Uterus (tissue), 2 donors: ENCODE measurements around the gene ZNF497.

ENCODE experiments used
- POLR2A ChIP-seq, 2 donors: fragments of 450-650 bp; IDR thresholded peaks; one replicate each; pipeline ENCODE4 v1.6.1; 2016; ENCODE audit warnings: antibody characterized with exemption in 2 of 2, mild to moderate bottlenecking in 1 of 2, moderate library complexity in 1 of 2
- TF ChIP-seq, protein P1 (sequence below), 4 experiments: fragments of 200-600 bp in 2 of 4; fragments of 450-650 bp in 2 of 4; sonication (generic) in 2 of 4; IDR thresholded peaks; one replicate each; pipeline ENCODE4 v1.5.1; 2016 to 2019; ENCODE audit warnings: antibody characterized with exemption in 4 of 4, mild to moderate bottlenecking in 2 of 4, moderate library complexity in 1 of 4

DNA sequence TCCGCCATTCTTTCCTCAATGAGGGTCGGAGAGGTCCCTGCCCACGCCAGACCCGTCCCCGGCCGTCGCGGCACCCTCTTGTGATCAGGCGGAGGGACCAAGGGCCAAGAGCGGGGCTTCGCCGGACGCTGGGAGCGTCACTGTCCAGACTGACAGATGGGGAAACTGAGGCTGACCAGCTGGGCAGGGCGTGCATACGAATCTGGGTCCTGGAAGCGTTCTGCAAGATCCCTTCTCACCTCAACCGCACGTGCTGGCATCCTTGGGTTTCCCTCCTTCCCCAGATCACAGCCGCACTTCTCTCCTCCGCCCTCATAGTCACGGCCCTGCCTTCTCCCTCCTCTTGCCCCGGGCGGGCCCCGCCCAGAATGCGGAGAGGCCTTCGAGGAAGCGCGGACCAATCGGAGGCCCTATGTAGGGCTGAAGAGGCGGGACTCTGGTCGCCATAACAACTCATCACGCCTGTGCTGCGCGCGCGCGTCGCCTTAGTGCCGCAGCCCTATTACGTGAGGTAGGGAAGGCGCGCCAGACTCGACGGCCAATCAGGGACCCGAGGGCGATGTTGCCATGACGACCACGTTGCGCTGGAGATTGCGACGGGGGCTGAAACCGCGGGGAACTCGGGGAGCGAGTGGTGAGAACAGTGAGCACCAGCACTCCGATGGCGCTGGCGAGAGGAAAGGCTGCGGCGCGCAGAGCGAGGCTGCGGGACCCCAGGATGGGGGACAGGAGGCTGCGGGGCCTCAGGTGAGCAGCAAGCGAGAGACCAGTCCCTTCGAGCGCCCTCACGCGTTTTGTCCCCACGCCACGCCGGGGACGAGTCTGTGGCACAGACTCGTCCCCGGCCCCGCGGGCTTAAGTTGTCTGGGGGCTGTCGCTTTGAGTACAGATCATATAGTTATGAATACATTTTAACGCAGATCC, 38.6 kb upstream of the ZNF497 start:
- TF ChIP-seq POLR2A (IDR thresholded peaks at IDR 0.05), result peak; percentile 38 to 59
- TF ChIP-seq, protein P1, sequence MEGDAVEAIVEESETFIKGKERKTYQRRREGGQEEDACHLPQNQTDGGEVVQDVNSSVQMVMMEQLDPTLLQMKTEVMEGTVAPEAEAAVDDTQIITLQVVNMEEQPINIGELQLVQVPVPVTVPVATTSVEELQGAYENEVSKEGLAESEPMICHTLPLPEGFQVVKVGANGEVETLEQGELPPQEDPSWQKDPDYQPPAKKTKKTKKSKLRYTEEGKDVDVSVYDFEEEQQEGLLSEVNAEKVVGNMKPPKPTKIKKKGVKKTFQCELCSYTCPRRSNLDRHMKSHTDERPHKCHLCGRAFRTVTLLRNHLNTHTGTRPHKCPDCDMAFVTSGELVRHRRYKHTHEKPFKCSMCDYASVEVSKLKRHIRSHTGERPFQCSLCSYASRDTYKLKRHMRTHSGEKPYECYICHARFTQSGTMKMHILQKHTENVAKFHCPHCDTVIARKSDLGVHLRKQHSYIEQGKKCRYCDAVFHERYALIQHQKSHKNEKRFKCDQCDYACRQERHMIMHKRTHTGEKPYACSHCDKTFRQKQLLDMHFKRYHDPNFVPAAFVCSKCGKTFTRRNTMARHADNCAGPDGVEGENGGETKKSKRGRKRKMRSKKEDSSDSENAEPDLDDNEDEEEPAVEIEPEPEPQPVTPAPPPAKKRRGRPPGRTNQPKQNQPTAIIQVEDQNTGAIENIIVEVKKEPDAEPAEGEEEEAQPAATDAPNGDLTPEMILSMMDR (IDR thresholded peaks at IDR 0.05), result peak in 1 of 4 experiments; percentile 10
